Medulla oblongata (tissue), 1 donor: ENCODE data around the gene PSMA8.
"Not testable (repeated sequence)": the region's sequence is repeated elsewhere in the genome, so short reads cannot be mapped to it uniquely, and the experiment has no call there.

Experiments used
- DNase-seq: peaks from one replicate; pipeline ENCODE4 v3.0.0-alpha.2; 2015; ENCODE audit errors: extremely low spot score

Gene PSMA8

GRCh38 chr18:26233208-26233607 is 99.5 kb downstream of the PSMA8 start:
- no peak for DNase-seq

- DNase-seq: not testable (repeated sequence)
These were observed 103.7 kb downstream of the PSMA8 start for GRCh38 chr18:26237363-26237762.

- not testable (repeated sequence) for DNase-seq
These were observed 105.0 kb downstream of the PSMA8 start for GRCh38 chr18:26238718-26239117.

GRCh38 chr18:26242392-26242791 is 108.7 kb downstream of the PSMA8 start:
- DNase-seq: not testable (repeated sequence)
